Globus pallidus (tissue), 1 donor: ENCODE measurements around the gene ACAT1.
"Not testable (repeated sequence)": the region's sequence is repeated elsewhere in the genome, so short reads cannot be mapped to it uniquely, and the experiment has no call there.

Source experiments
- DNase-seq: peaks from one replicate; pipeline ENCODE4 v3.0.0-alpha.2; 2015; ENCODE audit warnings: low spot score

Gene ACAT1

DNA sequence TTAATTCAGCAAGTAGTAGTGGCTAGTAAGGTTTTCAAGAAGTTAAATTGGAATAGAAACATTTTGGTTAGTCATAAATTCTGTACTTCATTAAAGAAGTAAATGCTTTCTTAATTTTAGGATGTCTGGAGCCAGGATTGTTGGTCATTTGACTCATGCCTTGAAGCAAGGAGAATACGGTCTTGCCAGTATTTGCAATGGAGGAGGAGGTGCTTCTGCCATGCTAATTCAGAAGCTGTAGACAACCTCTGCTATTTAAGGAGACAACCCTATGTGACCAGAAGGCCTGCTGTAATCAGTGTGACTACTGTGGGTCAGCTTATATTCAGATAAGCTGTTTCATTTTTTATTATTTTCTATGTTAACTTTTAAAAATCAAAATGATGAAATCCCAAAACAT, 25.8 kb downstream of the ACAT1 start:
- DNase-seq, result no peak

DNA sequence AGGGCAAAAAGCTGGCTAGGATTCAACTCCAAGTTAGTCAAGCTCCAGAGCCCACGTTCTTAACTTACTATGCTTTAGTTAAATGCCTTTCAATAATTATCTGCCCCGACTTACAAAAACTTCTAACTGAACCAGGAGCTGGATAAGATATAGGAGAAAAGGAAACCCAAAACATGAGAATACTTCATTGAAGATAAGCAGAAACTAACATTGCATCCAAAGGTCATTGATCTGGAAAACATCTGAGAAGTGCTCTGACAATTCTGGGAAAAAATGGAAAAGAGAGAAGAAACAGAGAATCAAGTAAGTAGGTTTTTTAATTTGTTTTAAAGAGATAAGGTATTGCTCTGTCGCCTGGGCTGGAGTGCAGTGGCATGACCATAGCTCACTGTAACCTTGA, 27.2 kb downstream of the ACAT1 start:
- DNase-seq, result no peak

DNA sequence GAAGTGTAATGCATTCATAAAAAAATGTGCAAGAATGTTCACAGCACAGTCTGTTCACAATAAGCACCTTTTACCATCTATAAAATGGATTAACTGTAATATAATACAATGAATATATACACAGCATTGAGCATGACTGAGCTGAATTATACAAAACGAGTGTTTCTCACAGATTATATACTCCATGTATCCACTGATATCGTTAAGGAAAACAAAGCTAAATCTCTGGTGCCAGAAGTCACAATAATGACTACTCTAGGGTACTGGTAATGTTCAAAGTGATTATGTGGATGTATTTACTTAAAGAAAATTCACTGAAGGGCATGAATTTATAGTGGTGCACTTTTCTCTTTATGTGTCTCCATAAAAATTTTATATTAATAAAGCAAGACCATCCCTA, 33.2 kb downstream of the ACAT1 start:
- no peak for DNase-seq

DNA sequence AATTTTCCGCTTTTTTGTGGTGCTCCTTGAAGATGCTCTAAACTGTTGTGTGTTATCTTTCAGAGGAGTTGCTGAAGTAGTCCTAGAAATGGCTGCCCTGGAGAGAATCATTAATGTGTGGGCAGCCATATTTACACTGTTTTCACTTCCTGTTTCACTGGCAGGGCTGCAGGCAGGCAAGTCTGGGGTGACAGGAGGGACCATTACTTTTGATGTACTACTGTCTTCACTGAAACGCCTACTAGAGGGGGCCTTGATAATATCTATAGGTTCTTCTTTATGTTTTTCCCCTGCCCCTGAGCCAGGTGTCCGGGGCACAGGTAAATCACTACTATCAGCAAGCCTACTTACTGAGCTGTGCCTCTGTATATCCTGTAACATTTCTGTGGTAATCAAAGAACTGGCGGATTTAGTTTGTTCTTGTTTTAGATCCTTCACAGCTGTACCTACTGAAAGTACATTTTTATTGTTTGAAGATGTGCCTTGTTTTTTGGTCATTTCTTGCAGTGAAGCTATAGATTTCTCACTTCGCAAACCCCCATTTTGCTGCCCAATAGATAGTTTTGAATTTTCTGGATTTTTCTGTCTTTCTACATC, 39.7 kb downstream of the ACAT1 start:
- DNase-seq, result no peak

- not testable (repeated sequence) for DNase-seq
These were observed 41.5 kb downstream of the ACAT1 start for GRCh38 chr11:108162878-108163277.

- DNase-seq, result no peak
These were observed 46.3 kb downstream of the ACAT1 start for GRCh38 chr11:108167624-108168023.

GRCh38 chr11:108170184-108170583, 48.8 kb downstream of the ACAT1 start:
- no peak for DNase-seq

DNA sequence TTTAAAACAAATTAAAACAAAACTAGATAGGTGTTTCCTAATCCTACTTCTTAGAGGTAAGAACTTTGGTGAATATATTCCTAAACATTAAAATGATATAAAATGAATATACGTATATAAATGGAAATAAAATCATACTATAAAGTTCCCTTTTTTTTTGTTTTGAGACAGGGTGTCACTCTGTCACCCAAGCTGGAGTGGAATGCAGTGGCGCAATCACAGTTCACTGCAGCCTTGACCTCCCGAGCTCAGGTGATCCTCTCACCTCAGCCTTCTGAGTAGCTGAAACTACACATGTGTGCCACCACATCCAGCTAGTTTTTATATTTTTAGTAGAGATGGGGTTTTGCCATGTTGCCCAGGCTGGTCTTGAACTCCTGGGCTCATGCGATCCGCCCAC, 56.2 kb downstream of the ACAT1 start:
- DNase-seq, result no peak

DNA sequence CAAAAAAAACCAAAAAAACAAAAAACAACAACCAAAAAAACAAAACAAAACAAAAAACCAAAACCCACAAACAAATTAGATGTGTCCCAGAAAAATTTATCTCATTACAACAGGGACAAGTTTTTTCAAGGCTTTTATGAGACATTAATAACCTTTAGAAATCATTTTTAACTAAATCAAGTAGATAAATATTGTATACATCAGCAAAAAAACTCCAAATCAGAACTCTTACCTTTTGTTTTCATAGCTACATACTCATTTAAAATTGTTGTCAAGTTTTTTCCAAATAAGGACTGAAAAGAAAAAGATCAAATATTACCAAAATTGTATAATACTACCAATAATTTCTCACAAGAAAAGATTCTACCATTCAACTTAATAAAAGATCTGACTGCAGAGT, 72.4 kb downstream of the ACAT1 start:
- DNase-seq, result no peak

GRCh38 chr11:108196901-108197300, 75.5 kb downstream of the ACAT1 start:
- DNase-seq, result no peak
